ENCODE data around the gene MESD.

MESD gene

DNA sequence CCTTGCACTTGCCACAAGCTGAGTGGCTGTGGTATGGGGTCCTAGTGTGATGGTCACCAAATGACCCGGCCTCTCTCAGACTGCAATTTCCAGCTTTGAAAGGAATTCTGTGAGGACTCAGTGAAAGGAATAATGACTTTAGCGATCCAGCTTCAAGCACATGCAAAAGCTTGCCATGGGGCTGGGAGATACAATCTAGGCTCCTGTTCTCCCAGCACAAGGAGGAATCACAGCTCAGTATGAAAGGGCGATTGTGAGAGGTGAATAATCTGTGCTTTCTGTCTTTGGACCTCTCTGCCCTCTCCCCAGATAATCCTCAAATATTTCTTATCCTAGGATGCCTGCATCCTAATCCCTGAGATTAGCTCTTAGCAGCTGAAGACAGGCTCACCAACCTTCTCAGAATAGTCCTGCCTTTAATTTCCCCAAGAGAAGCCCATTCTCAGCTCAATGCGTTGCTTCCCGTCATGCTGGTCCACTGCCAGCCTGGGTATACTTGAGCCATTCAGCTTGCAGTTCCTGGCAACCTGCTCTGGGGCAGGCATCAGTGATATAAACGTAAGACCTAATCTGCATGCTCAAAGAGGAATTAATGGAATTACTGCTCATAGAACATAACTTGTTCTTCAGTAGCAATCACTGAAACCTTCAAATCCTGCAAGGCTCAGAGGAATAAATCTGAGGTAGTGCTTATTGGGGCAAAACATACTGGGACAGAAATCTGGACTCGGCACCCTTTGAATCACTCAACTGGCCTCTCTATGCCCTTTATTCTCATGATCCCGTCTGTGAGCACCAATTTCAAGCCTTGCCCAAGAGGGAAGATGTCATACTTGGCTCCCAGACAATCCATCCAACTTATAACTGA is 26.2 kb upstream of the MESD start:
- no peak for DNase-seq (ENCODE audit: low read depth in 2 of 3, low spot score in 1 of 3)

DNA sequence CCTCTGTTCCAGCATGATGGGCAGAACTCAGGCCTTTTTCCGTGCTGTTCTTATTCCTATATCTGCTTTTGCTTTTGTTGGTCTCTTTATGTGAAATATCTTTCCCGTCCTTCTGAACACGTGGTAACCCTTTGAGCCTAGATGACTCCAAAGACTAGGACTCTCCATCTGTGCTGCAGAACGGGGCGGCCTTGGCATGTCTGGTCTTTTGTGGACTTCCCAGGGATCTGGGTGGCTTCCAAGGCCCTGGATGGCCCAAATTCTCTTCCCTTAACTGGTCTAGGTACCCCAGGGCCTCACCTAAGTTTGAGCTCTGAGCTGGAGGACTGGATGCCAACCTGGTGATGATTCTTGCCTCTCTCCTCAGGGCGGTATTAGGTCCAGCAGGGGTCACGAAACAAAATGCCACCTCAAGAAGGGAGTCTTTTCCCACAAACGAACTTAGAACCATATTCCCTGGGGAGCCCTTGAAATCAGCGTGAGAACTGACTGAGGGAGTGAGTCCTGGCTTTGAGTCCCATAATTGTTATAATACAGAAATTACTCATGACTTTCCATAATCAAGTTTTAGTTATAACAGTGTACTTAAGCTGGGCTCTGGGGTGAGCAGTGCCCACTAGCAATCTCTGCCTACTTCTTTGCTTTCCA is 25.0 kb upstream of the MESD start:
- DNase-seq (ENCODE audit: low read depth in 2 of 3, low spot score in 1 of 3) = no peak

- DNase-seq (ENCODE audit: low read depth in 2 of 3, low spot score in 1 of 3) = no peak
These were observed 23.8 kb upstream of the MESD start for GRCh38 chr15:81013396-81013929.

DNA sequence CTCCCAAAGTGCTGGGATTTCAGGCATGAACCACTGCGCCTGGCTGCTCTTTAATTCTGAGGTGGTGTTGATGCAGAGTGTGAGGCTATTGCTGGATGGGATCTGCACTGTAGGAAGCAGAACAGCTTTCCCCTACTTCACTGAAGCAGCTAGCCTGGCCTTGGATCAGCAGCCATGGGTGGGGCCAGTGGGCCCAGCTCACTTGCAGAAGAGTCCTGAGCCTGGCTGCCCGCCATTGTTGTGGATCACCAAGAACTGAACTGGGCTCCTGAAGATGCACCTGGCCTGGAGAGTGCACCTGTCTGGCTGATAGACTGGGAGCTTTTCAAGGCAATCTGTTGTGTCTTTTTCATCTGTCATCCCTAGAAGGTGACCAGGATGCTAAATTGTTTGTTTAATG is 23.0 kb upstream of the MESD start:
- DNase-seq (ENCODE audit: low read depth in 2 of 3, low spot score in 1 of 3) = no peak

GRCh38 chr15:81011593-81011992 is 22.0 kb upstream of the MESD start:
- no peak for DNase-seq (ENCODE audit: low read depth in 2 of 3, low spot score in 1 of 3)

DNA sequence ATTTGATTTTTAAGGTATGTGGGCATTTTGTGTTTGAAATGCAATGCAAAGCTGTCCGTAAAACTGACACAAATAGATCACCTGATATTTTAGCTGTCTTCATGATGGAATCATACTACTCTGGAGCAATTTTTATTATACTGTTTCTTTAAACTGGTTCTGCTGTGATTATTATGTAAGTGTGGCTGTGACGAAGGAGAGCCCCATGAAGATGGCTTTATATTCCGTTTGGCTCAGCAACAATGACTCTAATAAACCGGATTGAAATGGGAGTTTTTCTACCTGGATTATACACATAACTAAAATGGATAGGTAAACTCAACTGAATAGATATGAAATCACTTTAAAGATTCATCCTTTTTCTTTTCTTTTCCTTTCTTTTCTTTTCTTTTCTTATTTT is 20.5 kb upstream of the MESD start:
- DNase-seq (ENCODE audit: low read depth in 2 of 3, low spot score in 1 of 3) = no peak

GRCh38 chr15:81008312-81008711 is 18.7 kb upstream of the MESD start:
- no peak for DNase-seq (ENCODE audit: low read depth in 2 of 3, low spot score in 1 of 3)

DNA sequence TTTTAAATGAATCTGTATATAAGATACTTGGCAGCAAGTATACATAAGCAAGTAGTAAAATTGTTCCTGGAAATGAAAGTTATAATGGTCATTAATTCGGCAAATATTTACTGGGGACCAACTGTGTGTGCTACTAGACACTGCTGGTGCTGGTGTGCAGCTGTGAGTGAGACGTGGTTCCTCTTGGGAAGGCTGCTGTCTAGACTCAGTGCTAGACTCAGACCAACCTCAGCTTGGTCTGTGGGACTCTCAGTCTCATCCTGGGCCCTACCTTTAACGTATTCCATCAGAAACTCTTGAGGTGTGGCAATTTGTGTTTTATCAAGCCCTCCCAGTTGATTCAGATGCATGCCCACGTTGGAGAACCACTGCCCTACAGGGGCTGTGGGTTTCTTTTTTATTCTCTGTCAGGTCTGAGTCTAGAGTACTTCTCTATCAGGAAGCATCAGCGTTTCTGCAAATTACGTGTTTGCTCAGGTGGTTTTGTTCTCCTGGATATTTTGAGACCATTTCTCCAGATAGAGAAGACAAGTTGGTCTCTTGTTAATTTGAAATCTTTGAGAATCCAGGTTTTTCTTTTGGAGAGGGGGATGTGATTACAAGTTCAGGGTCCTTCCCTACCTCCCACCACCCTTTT is 17.9 kb upstream of the MESD start:
- no peak for DNase-seq (ENCODE audit: low read depth in 2 of 3, low spot score in 1 of 3)

- no peak for DNase-seq (ENCODE audit: low read depth in 2 of 3, low spot score in 1 of 3)
These were observed 16.5 kb upstream of the MESD start for GRCh38 chr15:81006124-81006523.

GRCh38 chr15:81003097-81003350 is 13.4 kb upstream of the MESD start:
- DNase-seq (ENCODE audit: low read depth in 2 of 3, low spot score in 1 of 3) = no peak

DNA sequence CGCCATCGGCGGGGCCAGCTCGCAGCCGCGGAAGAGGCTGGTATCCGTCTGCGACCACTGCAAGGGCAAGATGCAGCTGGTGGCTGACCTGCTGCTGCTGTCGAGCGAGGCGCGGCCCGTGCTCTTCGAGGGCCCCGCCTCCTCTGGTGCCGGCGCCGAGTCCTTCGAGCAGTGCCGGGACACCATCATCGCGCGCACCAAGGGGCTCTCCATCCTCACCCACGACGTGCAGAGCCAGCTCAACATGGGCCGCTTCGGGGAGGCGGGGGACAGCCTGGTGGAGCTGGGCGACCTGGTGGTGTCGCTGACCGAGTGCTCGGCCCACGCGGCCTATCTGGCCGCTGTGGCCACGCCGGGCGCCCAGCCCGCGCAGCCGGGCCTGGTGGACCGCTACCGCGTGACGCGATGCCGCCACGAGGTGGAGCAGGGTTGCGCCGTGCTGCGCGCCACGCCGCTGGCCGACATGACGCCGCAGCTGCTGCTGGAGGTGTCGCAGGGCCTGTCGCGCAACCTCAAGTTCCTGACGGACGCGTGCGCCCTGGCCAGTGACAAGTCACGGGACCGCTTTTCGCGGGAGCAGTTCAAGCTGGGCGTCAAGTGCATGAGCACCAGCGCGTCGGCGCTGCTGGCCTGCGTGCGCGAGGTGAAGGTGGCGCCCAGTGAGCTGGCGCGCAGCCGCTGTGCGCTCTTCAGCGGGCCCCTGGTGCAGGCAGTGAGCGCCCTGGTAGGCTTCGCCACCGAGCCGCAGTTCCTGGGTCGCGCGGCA is 12.9 kb upstream of the MESD start:
- no peak for DNase-seq (ENCODE audit: low read depth in 2 of 3, low spot score in 1 of 3)

DNA sequence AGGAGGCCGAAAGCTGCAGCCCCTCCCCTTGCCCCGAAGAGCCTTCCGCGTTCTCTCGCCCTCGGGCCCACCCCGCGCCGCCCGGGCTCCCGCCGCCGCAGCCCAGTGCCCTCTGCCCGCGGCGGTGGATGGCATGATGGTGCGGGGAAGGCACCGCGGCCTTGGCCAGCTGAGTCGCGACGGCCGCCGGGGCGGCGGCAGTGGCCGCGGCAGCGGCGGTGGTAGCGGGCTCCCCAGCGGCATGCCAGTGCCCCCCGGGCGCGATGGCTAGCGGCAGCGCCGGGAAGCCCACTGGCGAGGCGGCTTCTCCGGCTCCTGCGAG is 12.4 kb upstream of the MESD start:
- DNase-seq (ENCODE audit: low read depth in 2 of 3, low spot score in 1 of 3) = no peak

DNA sequence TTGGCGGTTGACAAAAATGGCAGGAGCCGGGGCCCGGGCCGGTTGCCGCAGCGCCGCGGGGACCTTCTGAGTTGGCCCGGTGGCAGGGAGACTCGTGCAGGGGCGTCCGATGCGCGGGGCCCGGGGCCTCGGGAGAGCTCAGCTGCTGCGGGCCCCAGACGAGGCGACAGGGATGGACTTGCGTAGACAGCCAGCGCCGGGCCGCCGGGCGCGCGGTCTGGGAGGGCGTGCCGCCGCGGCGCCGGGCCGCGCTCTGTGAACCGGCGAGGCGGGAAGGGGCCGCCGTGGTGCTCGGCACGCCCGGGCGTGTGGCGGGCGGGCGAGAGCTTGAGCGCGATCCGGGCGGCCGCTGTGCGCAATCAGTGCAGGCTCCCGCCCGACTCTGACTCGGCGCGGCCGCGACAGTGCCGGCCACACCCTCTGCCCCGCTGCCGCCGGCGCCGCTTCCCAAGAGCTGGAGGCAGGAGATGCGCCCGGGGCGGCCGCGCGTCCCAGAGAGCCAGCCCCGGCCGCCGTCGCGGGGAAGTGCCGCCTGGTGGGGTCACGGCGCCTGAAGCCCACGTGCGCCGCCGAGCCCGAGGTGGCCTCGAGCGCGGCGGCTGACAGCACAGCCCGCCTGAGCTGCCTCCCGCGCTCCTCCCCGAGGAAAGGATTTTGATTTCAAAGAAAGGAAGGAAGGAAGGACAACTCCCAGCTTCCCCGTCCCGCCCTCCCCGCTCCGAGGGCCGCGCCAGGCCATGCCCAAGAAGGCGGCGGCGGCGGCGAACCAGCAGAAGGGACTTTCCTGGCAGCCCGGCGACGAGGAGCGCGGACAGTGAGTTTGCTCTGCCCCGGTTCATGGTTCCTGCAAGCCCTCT is 11.8 kb upstream of the MESD start:
- no peak for DNase-seq (ENCODE audit: low read depth in 2 of 3, low spot score in 1 of 3)

GRCh38 chr15:81000624-81001151 is 11.1 kb upstream of the MESD start, which contains the start of gene TLNRD1:
TSS of gene TLNRD1 (plus strand) at chr15:81000923. CDS start at chr15:81002272, 1,349 bp downstream.
- peak; percentile 71 to 79 (median 78) for DNase-seq (ENCODE audit: low read depth in 2 of 3, low spot score in 1 of 3)

DNA sequence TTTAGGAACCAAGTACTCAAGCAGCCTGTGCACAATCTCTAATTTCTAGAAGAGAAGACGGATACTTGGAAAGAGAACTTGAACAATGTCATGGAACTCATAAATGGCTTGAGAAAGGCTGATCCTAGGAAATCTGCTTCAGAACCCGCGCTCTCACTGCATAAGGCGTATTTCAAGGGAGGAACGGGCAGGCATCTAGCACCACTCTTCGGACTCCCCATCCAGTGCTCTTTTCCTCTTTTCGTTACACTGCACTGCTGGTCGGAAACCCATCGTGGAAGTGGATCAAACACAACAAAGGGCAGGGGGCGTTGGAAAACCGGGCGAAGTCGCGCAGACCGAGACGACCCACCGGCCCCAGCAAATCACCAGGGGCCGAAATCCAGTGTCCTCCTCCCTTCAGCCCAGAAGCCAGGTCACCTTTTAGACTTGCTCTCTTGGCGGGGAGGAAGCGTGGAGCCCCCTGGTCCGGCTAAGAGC is 10.6 kb upstream of the MESD start:
- DNase-seq (ENCODE audit: low read depth in 2 of 3, low spot score in 1 of 3) = no peak

GRCh38 chr15:80999623-81000036 is 10.0 kb upstream of the MESD start:
- DNase-seq (ENCODE audit: low read depth in 2 of 3, low spot score in 1 of 3) = peak in 2 of 3 donors; percentile 50 to 54

DNA sequence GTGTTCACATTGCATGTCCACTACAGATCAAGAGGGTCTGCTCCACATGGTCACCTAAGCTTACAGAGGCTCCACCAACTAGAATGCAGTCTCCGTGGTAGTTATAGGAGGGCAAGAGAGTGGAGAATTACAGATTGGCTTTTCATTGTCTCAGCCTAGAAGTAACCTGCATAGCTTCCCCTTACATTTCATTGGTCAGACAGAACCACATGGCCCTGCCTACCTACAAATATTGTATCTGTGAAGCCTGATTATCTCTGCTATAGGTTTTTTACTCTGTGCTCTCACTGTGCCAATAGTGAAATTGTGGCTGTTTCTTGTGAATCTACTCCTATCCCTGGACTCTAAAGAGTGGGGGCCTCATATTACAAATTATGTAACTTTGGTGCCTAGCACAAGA is 8.6 kb upstream of the MESD start:
- DNase-seq (ENCODE audit: low read depth in 2 of 3, low spot score in 1 of 3) = no peak

DNA sequence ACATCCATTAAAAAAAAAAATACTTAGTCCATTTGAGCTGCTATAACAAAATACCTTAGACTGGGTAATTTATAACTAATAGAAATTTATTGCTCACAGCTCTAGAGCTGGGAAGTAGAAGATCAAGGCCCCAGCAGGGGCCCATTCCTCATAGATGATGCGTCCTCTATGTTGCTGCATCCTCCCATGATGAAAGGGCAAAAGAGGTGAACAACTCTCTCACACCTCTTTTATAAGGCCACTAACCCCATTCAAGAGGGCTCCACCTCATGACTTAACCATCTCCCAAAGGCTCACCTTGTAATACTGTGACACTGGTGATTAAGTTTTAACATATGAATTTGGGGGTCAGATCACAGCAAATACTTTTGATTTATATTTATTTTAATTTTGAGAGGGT is 8.1 kb upstream of the MESD start:
- no peak for DNase-seq (ENCODE audit: low read depth in 2 of 3, low spot score in 1 of 3)

- DNase-seq (ENCODE audit: low read depth in 2 of 3, low spot score in 1 of 3) = no peak
These were observed 6.6 kb upstream of the MESD start for GRCh38 chr15:80996247-80996646.

DNA sequence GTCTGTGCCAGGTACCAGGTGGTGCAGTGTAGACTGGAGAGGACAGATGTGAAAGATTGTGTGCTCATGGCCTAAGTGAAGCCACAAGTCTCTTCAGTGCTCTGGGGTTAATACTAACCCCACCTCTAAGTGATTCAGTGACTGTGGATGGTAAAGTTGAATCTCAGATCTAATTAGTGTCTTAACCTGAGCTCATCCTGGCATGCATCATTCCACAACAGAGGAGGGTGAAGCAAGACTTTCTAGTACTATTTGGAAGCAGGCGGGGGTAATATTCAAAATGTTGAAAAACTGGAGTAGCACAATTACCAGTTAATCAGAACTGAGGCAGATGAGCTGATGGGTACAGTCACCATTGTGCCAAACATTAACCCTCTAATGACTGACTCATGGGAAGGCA is 2.8 kb upstream of the MESD start:
- DNase-seq (ENCODE audit: low read depth in 2 of 3, low spot score in 1 of 3) = no peak

Measured in stimulated activated CD4-positive, alpha-beta T cell treated with anti-CD3 and anti-CD28 coated beads, Interleukin-12 subunit alpha, Interleukin-12 subunit beta, amount 100 ng/mL, for 48 hours (primary cell).